SK-N-SH (cell line): Measurements from ENCODE around the gene DDX28. TPM values are rescaled to one million over a fixed set of nuclear protein-coding genes. Genes with fewer than 3 reads are reported as not detected.

Experiments
- CTCF ChIA-PET: fragments of 300-600, 350-600 bp; formaldehyde crosslinking; extraction: SDS; loops from one replicate; lab custom pipeline; 2021; lab: Yijun Ruan, JAX
- POLR2A ChIA-PET: fragments of 350-600 bp; sonication (Branson Sonifier 250); formaldehyde crosslinking; extraction: SDS; loops from one replicate; lab custom pipeline; 2020; ENCODE audit warnings: antibody characterized with exemption, inconsistent platforms; lab: Yijun Ruan, JAX
- DNase-seq: peaks from one replicate; pipeline ENCODE4 v3.0.0; 2012
- H2AFZ ChIP-seq: fragments of 200-600 bp; sonication (generic); 2 replicates; pipeline ENCODE4 v1.8.1; 2016; ENCODE audit warnings: antibody characterized with exemption, mild to moderate bottlenecking, low read depth
- H3F3A ChIP-seq: fragments of 200-600 bp; sonication (generic); replicated peaks from 2 replicates; pipeline ENCODE3; 2016; ENCODE audit warnings: antibody characterized with exemption, mild to moderate bottlenecking; ENCODE audit not compliant: insufficient read depth
- H3K27ac ChIP-seq, 2 experiments: fragments of 200-500 bp in 1 of 2; fragments of 200-600 bp in 1 of 2; sonication (Bioruptor generic) in 1 of 2; sonication (generic), shearing (Covaris generic) in 1 of 2; 2 replicates each; pipeline versions ENCODE4 v1.5.1 to v1.6.1; 2014 to 2016; ENCODE audit warnings: low read depth in 2 of 2, inconsistent platforms in 1 of 2, low read length in 1 of 2, mild to moderate bottlenecking in 1 of 2, mixed read lengths in 1 of 2
- H3K27me3 ChIP-seq: fragments of 200-600 bp; sonication (generic), shearing (Covaris generic); 2 replicates; pipeline ENCODE4 v1.6.1; 2016; ENCODE audit warnings: mixed run types; ENCODE audit not compliant: insufficient read depth
- H3K36me3 ChIP-seq, 2 experiments: fragments of 200-500 bp in 1 of 2; fragments of 200-600 bp in 1 of 2; sonication (Bioruptor generic) in 1 of 2; sonication (generic) in 1 of 2; replicated peaks in 1 of 2; 2 replicates each; pipeline versions ENCODE3 to v1.5.1; 2014 to 2016; ENCODE audit warnings: low read length in 1 of 2, mild to moderate bottlenecking in 1 of 2; ENCODE audit not compliant: insufficient read depth in 2 of 2, control insufficient read depth in 1 of 2
- H3K4me1 ChIP-seq, 2 experiments: fragments of 200-500 bp in 1 of 2; fragments of 200-600 bp in 1 of 2; sonication (Bioruptor generic) in 1 of 2; sonication (generic), shearing (Covaris generic) in 1 of 2; 2 replicates each; pipeline versions ENCODE4 v1.5.1 to v1.6.1; 2014 to 2016; ENCODE audit warnings: low read depth in 1 of 2, low read length in 1 of 2, mixed run types in 1 of 2; ENCODE audit not compliant: insufficient read depth in 2 of 2, control insufficient read depth in 1 of 2
- H3K4me2 ChIP-seq: fragments of 200-600 bp; sonication (generic), shearing (Covaris generic); 2 replicates; pipeline ENCODE4 v1.6.1; 2017; ENCODE audit warnings: mixed run types
- H3K4me3 ChIP-seq, 2 experiments: fragments of 200-500 bp in 1 of 2; fragments of 200-600 bp in 1 of 2; sonication (Bioruptor generic) in 1 of 2; sonication (generic), shearing (Covaris generic) in 1 of 2; 2 replicates each; pipeline versions ENCODE4 v1.5.1 to v1.8.1; 2014 to 2016; ENCODE audit warnings: low read depth in 2 of 2, inconsistent platforms in 1 of 2, low read length in 1 of 2, mild to moderate bottlenecking in 1 of 2, mixed read lengths in 1 of 2, moderate library complexity in 1 of 2
- H3K79me2 ChIP-seq: fragments of 200-600 bp; sonication (generic); 2 replicates; pipeline ENCODE4 v1.8.1; 2017; ENCODE audit warnings: mild to moderate bottlenecking; ENCODE audit not compliant: insufficient read depth
- H3K9ac ChIP-seq: fragments of 200-600 bp; sonication (generic); 2 replicates; pipeline ENCODE4 v1.6.1; 2017; ENCODE audit warnings: mixed run types
- H3K9me2 ChIP-seq: fragments of 200-600 bp; sonication (generic); 2 replicates; pipeline ENCODE4 v1.6.1; 2017; ENCODE audit warnings: mixed run types
- H3K9me3 ChIP-seq: fragments of 200-600 bp; sonication (generic); 2 replicates; pipeline ENCODE4 v1.6.1; 2017; ENCODE audit warnings: mixed run types, mild to moderate bottlenecking, moderate library complexity
- H4K20me1 ChIP-seq: fragments of 200-600 bp; sonication (generic); 2 replicates; pipeline ENCODE4 v1.6.1; 2017; ENCODE audit warnings: mild to moderate bottlenecking, mixed run types; ENCODE audit not compliant: insufficient read depth
- CHD2 ChIP-seq: fragments of 150-350 bp; IDR thresholded peaks from 2 replicates; pipeline ENCODE4 v1.6.1; 2018; ENCODE audit warnings: low read length; ENCODE audit not compliant: partially characterized antibody
- GABPA ChIP-seq: IDR thresholded peaks from 2 replicates; pipeline ENCODE4 v1.4.0; 2012; ENCODE audit warnings: low read depth, mild to moderate bottlenecking
- JUND ChIP-seq: IDR thresholded peaks from 2 replicates; pipeline ENCODE4 v1.4.0; 2012
- MEF2A ChIP-seq: IDR thresholded peaks from 2 replicates; pipeline ENCODE4 v1.4.0; 2012; ENCODE audit warnings: low read depth, borderline replicate concordance
- NRF1 ChIP-seq: IDR thresholded peaks from 2 replicates; pipeline ENCODE4 v1.6.1; 2012; ENCODE audit warnings: low read depth, mild to moderate bottlenecking, low read length
- POLR2AphosphoS5 ChIP-seq: IDR thresholded peaks from 2 replicates; pipeline ENCODE4 v1.6.1; 2012; ENCODE audit warnings: low read depth, low read length
- SIN3A ChIP-seq: IDR thresholded peaks from 2 replicates; pipeline ENCODE4 v1.6.1; 2012; ENCODE audit warnings: low read depth, mild to moderate bottlenecking, low read length, moderate library complexity, borderline replicate concordance
- TEAD4 ChIP-seq: IDR thresholded peaks from 2 replicates; pipeline ENCODE4 v1.4.0; 2012; ENCODE audit warnings: mild to moderate bottlenecking, borderline replicate concordance; ENCODE audit not compliant: insufficient read depth
- YY1 ChIP-seq: IDR thresholded peaks from 2 replicates; pipeline ENCODE4 v1.4.0; 2012; ENCODE audit warnings: low read depth, mild to moderate bottlenecking
- WGBS: methylation state at CpG from one replicate; pipeline ENCODE4 v1.1.6; 2017; ENCODE audit warnings: low lambda C conversion rate; 5-methylcytosine and 5-hydroxymethylcytosine counted together
- polyA plus RNA-seq, 3 experiments: library from polyadenylated mRNA; depleted of rRNA; stranded (reverse); fragments of >200 nt; gene quantifications; 2 replicates each; pipeline ENCODE4 v1.2.3, GENCODE V29; 2012
- TF ChIP-seq, protein P1 (sequence below): fragments of 200-600 bp; sonication (generic); IDR thresholded peaks from 2 replicates; pipeline ENCODE4 v1.6.1; 2017; ENCODE audit warnings: antibody characterized with exemption, mild to moderate bottlenecking, moderate library complexity
- TF ChIP-seq, protein P2 (sequence below): IDR thresholded peaks from 2 replicates; pipeline ENCODE4 v1.6.1; 2012; ENCODE audit warnings: mild to moderate bottlenecking, low read depth, low read length, moderate library complexity

The DDX28 gene
- polyA plus RNA-seq, 1 of the 3 experiments (the other 2 are of a cell fraction), result 10.8 TPM

DNA sequence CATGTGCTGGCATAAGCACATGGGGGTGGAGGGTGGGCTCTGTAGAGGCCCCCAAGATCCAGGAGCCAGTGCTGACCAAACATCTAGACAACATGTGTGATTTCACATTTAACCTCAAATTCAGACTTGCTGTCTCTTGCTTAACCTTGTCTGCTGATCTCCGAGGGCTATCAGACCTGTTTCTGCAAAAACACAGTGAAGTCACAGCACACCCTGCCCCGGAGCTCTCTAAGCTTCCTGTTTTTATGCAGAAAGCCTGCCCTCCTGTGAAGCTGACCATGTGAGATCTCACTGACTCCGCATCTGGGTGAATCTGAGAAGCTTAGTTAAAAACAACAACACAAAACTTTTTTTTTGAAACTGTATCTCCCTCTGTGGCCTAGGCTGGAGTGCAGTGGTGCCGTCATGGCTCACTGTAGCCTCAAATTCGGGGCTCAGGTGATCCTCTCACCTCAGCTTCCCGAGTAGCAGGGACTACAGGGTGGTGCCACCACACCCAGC, 17.2 kb downstream of the DDX28 start:
- WGBS, result 60% methylated on average over 6 of the region's 6 CpGs
- H3K9ac ChIP-seq, result no peak overlapping the region
- CTCF ChIA-PET, result interaction anchor here (1.0 to 2.6 kb wide), 5 partner anchors 12 to 78 kb away, joined by 3 to 14 read pairs (median 4); no protein-coding TSS in a partner anchor

DNA sequence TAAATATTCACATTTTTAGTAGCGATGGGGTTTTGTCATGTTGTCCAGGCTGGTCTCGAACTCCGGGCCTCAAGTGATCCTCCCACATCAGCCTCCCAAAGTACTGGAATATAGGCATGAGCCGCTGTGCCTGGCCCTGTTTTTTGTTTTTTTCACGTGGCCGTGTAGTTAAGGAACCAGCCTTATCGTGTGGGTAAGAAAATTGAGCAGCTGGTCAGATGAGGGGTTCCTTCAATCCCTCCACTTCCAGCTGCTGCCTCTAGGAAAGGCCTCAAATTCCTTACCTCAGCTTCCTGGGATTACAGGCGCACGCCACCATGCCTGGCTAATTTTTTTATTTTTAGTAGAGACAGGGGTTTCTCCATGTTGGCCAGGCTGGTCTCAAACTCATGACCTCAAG, 17.8 kb downstream of the DDX28 start:
- no peaks in the 10 kb centered on the region for H3F3A ChIP-seq
- H3K4me2 ChIP-seq, result no peak overlapping the region
- TF ChIP-seq TEAD4, result no peak
- TF ChIP-seq NRF1, result no peak
- CTCF ChIA-PET, result interaction anchor here (1.0 to 2.6 kb wide), 4 partner anchors 11 to 79 kb away, joined by 3 to 14 read pairs (median 5); no protein-coding TSS in a partner anchor
- H2AFZ ChIP-seq, result no peak overlapping the region
- no peaks in the 10 kb centered on the region for H3K27me3 ChIP-seq
- H3K4me3 ChIP-seq, result no peak overlapping the region
- POLR2A ChIA-PET, result no interaction called here
- H3K9ac ChIP-seq, result no peak overlapping the region
- no peaks in the 10 kb centered on the region for H3K79me2 ChIP-seq
- no peak overlapping the region for H3K27ac ChIP-seq
- no peak for DNase-seq
- no peaks in the 10 kb centered on the region for H3K36me3 ChIP-seq
- H3K4me1 ChIP-seq, result no peaks in the 10 kb centered on the region
- WGBS, result 84% methylated on average over 9 of the region's 9 CpGs
- no peaks in the 10 kb centered on the region for H4K20me1 ChIP-seq
- no peaks in the 10 kb centered on the region for H3K9me2 ChIP-seq
- no peaks in the 10 kb centered on the region for H3K9me3 ChIP-seq

More for the DNA sequence above, 17.2 kb downstream of the DDX28 start:
- no peaks in the 10 kb centered on the region for H3K9me2 ChIP-seq
- POLR2A ChIA-PET, result no interaction called here
- no peak overlapping the region for H3K4me2 ChIP-seq
- H3K27me3 ChIP-seq, result no peaks in the 10 kb centered on the region
- no peak for TF ChIP-seq JUND
- TF ChIP-seq, protein P1, sequence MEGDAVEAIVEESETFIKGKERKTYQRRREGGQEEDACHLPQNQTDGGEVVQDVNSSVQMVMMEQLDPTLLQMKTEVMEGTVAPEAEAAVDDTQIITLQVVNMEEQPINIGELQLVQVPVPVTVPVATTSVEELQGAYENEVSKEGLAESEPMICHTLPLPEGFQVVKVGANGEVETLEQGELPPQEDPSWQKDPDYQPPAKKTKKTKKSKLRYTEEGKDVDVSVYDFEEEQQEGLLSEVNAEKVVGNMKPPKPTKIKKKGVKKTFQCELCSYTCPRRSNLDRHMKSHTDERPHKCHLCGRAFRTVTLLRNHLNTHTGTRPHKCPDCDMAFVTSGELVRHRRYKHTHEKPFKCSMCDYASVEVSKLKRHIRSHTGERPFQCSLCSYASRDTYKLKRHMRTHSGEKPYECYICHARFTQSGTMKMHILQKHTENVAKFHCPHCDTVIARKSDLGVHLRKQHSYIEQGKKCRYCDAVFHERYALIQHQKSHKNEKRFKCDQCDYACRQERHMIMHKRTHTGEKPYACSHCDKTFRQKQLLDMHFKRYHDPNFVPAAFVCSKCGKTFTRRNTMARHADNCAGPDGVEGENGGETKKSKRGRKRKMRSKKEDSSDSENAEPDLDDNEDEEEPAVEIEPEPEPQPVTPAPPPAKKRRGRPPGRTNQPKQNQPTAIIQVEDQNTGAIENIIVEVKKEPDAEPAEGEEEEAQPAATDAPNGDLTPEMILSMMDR, result no peak
- TF ChIP-seq, protein P2, sequence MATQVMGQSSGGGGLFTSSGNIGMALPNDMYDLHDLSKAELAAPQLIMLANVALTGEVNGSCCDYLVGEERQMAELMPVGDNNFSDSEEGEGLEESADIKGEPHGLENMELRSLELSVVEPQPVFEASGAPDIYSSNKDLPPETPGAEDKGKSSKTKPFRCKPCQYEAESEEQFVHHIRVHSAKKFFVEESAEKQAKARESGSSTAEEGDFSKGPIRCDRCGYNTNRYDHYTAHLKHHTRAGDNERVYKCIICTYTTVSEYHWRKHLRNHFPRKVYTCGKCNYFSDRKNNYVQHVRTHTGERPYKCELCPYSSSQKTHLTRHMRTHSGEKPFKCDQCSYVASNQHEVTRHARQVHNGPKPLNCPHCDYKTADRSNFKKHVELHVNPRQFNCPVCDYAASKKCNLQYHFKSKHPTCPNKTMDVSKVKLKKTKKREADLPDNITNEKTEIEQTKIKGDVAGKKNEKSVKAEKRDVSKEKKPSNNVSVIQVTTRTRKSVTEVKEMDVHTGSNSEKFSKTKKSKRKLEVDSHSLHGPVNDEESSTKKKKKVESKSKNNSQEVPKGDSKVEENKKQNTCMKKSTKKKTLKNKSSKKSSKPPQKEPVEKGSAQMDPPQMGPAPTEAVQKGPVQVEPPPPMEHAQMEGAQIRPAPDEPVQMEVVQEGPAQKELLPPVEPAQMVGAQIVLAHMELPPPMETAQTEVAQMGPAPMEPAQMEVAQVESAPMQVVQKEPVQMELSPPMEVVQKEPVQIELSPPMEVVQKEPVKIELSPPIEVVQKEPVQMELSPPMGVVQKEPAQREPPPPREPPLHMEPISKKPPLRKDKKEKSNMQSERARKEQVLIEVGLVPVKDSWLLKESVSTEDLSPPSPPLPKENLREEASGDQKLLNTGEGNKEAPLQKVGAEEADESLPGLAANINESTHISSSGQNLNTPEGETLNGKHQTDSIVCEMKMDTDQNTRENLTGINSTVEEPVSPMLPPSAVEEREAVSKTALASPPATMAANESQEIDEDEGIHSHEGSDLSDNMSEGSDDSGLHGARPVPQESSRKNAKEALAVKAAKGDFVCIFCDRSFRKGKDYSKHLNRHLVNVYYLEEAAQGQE, result no peak
- TF ChIP-seq MEF2A, result no peak
- no peak for TF ChIP-seq YY1
- no peak for TF ChIP-seq GABPA
- no peak for TF ChIP-seq POLR2AphosphoS5
- no peak for TF ChIP-seq SIN3A
- TF ChIP-seq CHD2, result no peak
- H3K36me3 ChIP-seq, result no peaks in the 10 kb centered on the region
- no peak overlapping the region for H3K4me3 ChIP-seq
- no peak overlapping the region for H2AFZ ChIP-seq
- no peaks in the 10 kb centered on the region for H3F3A ChIP-seq
- DNase-seq, result no peak
- H3K9me3 ChIP-seq, result no peaks in the 10 kb centered on the region
- no peaks in the 10 kb centered on the region for H3K79me2 ChIP-seq
- H3K4me1 ChIP-seq, result no peaks in the 10 kb centered on the region
- no peaks in the 10 kb centered on the region for H4K20me1 ChIP-seq
- no peak overlapping the region for H3K27ac ChIP-seq
